CD4-positive, alpha-beta T cell treated with Interleukin-17A for 1 hour (primary cell): ENCODE data around the gene NIPA2.

Source experiments
- DNase-seq: peaks from one replicate; pipeline ENCODE4 v3.0.0-alpha.2; 2020

The NIPA2 gene

GRCh38 chr15:22844421-22845288 is 6.2 kb downstream of the NIPA2 start:
- DNase-seq = no peak

GRCh38 chr15:22845289-22845900 is 6.9 kb downstream of the NIPA2 start:
- no peak for DNase-seq

DNA sequence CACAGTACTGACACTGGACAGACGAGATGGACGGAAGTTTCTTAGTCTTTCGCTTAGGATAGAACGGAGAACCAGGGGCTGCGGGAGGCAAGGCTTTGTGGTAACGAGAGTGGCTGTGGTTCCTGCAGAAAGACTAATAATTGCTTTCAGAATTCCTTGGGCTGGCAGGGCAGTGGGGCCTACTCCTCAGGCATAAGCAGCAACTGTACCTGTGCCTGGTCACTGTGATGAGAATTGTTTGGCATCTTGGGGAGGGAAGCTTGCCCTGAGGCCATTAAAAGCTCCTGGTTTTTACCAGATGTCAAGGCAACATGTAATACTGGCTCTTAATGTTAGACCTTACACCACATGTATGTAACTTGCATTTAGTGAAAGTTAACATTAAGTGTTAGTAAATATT is 7.6 kb downstream of the NIPA2 start:
- DNase-seq = no peak

GRCh38 chr15:22850055-22850454 is 11.6 kb downstream of the NIPA2 start:
- DNase-seq = no peak

DNA sequence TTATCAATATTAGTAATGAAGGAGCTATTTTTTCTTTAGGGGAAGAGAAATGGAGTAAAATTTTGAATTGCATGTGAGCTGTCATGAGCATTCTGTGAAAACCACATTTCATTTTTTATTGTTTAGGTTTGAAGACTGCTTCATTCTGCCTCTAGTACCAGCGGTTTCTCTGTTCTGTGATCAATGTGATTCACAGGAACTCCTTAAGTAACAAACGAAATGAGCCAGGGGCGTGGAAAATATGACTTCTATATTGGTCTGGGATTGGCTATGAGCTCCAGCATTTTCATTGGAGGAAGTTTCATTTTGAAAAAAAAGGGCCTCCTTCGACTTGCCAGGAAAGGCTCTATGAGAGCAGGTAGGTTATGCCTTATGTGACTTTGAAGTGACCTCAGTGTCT is 13.0 kb downstream of the NIPA2 start:
- no peak for DNase-seq

DNA sequence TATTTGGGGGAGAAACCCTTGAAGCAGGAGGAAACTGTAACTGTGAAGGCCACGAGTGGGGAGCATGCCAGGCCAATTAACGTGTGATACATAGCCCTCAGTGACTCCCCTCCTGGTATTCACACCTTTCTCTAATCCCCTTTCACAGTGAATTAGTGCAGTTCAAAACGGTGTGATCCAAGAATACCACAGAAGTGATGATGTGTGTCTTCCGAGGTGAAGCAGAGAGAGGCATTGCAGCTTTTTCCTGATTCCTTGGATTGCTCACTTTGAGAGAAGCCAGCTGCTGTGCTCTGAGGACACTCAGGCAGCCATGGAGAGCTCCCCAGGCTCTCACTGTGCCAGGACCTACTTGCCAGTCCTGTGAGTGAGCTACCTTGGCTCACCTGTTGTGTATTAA is 17.3 kb downstream of the NIPA2 start:
- DNase-seq = no peak

- no peak for DNase-seq
These were observed 18.2 kb downstream of the NIPA2 start for GRCh38 chr15:22856659-22857058.

DNA sequence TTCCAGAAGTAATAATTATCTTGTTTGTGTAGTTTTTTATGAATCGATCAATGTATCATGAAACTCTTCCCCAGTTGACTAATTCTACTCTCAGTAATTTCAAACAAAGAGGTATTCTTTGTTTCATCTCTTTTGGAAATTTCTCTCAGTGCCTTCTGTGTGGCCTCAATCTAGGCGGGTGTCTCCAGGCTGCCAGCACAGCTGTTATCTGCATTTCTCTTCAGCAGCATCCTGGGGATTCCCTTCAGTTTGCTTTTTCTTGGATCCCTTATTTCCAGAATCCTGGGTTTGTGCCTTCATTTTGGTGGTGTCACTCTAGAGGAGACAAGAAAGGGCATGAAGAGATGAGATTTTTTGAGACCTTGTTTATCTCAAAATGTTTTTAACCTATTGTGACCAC is 22.7 kb downstream of the NIPA2 start:
- no peak for DNase-seq

DNA sequence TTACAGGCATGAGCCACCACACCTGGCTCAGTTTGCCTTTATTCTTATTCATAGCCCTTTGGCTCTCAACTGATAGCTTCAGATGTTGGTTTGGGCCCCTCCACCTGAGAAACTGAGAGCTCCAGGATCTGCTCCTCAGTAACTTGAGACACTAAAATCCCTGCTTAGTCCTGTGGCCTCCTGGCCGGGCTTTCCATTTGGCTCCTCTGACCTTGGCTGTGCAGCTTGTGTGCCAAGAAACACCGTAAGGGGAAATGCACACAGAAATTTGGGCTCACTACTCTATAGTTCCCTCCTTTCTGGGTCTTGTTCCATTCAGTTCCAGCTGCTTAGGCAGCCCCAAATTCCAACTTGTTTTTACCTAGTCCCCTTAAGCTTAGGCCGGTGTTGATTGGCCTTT is 24.9 kb downstream of the NIPA2 start:
- no peak for DNase-seq

DNA sequence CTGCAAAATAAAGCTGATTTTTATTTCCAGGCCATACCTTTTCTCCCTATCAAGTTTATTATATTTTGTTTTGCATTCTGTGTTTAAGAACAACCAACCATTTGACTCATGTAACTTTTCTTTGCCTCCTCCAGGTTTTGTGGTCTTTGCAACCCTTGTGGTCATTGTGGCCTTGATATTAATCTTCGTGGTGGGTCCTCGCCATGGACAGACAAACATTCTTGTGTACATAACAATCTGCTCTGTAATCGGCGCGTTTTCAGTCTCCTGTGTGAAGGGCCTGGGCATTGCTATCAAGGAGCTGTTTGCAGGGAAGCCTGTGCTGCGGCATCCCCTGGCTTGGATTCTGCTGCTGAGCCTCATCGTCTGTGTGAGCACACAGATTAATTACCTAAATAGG is 27.6 kb downstream of the NIPA2 start:
- DNase-seq = no peak

GRCh38 chr15:22867886-22868285 is 29.4 kb downstream of the NIPA2 start:
- no peak for DNase-seq

DNA sequence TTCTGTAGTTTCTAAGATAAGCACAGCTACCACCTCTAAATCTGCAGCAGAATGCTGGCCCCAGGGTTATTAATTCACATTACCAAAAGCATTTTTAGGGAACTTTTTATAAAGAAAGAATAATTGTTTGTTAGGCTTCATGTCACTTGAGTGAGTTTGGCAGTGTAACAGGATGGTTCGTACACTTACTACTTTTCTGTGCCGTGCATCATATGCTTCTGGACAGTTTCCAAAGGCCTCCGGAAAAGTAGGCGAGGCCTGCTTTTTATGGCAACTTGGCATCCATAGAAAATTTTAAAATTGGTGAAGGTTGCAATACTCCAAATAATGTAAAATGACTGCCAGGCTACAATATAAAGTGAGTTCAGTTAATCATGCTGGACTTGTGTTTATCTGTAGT is 30.0 kb downstream of the NIPA2 start:
- DNase-seq = no peak

- no peak for DNase-seq
These were observed 30.5 kb downstream of the NIPA2 start for GRCh38 chr15:22868928-22869327.

DNA sequence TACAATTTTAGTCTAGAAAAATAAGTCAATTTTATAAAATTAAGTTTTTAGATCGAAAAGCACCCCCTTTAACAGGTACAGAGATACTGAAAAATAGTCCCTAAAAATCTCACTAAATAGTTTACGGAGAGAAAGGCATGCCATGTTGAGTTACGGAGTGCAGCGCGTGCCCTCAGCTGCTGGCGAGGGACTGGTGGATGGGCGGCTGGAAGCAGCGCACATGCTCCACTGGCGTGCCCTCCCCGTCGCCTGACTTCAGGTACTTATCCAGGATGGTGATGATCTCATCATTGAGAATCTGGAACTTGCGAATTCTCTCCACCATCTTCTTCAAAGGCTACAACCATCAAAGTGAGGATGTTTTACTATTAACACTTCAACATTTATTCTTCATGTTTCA is 31.4 kb downstream of the NIPA2 start:
- no peak for DNase-seq

DNA sequence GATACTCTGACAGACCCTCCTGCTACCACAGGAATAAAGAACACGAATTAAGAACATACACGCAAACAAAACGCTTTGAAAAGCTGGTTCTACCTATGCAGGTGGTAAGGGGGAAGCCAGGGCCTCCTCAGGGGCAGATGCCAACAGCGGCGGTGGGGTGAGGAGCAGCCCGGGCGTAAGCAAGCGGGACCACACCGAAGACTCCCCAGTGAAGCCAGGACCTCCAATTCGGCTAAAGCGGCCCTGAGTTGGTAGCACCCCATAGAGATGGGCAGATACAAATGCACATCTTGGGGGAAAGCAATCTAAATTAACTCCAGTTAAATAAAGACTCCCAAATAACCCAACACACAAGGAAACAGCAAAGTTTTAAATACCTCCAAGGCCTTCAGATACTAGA is 32.4 kb downstream of the NIPA2 start:
- DNase-seq = no peak

DNA sequence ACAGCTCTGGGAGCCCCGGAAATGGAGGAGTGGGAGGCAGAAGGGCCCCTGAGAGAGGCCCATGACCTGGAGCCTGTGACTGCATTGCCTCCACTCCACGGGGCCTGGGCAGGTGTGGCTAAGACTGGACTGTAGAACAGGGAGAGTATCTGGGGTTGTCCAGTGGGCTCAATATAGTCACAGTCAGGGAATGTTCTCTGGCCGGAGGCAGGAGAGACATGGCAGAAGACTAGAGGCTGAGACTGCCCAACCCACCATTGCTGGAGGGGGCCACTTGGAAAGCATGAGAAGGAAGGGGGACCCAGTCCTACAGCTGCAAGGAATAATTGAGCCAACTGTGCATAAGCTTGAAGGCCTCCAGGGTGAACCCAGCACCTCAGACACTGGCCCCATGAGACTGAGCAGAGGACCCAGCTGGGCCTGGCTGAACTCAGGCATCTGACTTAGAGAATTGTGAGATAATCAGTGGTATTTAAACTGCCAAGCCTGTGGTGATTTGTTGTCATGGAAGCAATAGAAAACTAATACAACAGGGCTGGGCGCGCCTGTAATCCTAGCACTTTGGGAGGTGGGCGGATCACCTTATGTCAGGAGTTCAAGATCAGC is 33.1 kb downstream of the NIPA2 start:
- no peak for DNase-seq

DNA sequence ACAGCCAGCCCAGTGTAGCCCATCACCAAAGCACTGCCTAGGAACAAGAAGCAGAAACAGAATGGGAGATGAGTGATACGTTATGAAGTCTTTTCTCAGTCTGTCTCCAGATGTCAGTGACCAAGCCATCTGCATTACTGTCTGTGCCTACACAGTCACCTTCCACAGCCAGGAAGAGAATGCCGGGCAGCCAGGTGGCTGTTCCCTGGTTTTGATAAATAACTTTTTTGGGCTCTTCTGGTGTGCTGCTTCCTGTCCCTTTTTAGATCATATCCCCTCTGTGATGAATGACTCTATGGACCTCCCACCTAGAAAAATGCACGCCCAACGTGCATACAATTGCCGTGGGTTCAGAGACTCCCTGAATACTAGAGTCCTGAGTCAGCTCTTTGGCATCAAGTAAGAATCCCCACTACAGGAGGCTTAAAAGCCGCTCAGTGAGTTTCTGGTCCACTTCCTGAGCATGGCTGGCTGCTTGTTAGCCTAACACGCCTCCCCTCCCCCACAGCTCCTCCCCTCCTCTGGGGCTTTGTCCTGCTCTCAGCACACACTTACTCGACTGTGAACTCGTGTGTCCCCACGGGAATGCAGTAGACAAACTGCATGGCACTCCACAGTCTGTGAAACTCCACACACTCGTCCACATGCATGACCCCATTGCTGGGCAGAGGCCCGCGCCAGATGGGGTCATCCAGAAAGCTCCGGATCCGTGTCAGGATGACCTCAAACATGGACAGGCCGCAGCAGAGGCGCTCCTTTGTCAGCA is 34.7 kb downstream of the NIPA2 start:
- no peak for DNase-seq

GRCh38 chr15:22873841-22874240 is 35.4 kb downstream of the NIPA2 start:
- no peak for DNase-seq

- DNase-seq = no peak
These were observed 35.8 kb downstream of the NIPA2 start for GRCh38 chr15:22874256-22874655.

GRCh38 chr15:22874966-22875365 is 36.5 kb downstream of the NIPA2 start:
- DNase-seq = no peak

DNA sequence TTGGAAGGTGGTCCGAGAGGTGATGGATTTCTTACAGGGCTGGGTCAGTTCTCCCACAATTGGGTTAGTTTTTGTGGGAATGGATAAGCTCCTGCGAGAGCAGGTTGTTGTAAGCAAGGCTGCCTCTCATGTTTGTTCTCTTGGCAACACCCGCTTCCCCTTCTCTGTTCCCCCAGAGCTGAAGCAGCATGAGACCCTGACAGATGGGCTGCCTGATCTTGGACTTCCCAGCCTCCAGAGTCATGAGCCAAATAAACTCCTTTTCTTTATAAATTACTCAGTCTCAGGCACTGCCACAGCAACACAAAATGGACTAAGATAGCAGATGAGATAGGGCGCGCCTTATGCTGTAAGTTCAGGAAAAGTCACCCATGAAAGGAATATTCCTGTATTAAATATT is 38.7 kb downstream of the NIPA2 start:
- no peak for DNase-seq

DNA sequence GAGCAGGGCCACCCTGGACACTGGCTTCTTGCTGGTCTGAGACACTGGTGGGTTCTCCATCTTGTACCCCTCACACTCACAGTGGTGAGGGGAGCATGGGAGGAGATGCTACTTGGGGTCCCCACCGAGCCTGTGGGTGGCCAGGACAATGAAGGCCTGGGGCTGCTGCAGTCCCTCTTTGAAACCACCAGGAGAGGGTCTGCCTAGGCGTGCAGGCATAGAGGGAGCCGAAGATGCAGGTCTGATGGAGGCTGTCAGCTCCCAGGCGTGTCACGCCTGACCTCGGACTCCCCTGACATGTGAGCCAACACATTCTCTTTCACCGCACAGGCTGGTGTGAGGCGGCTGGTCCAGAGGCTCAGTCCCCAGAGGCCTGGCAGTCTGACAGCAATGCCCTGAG is 39.1 kb downstream of the NIPA2 start:
- no peak for DNase-seq

- DNase-seq = no peak
These were observed 39.6 kb downstream of the NIPA2 start for GRCh38 chr15:22878103-22878502.
